Thymus (tissue), 11 donors: ENCODE data around the gene MED27. TPM values are rescaled to one million over a fixed set of nuclear protein-coding genes. Genes with fewer than 3 reads are reported as not detected.

Experiments used
- DNase-seq, 9 donors: peaks; one replicate each; pipeline ENCODE4 v3.0.0-alpha.2; 2013; ENCODE audit warnings: low spot score in 9 of 9, low read depth in 6 of 9, missing footprints in 1 of 9
- H3K27ac ChIP-seq, 2 donors: one replicate each; pipeline ENCODE4 v1.5.1; 2013; ENCODE audit warnings: control low read depth in 1 of 2, low read depth in 1 of 2, low read length in 1 of 2, mild to moderate bottlenecking in 1 of 2, moderate library complexity in 1 of 2
- H3K27me3 ChIP-seq, 2 donors: one replicate each; pipeline ENCODE4 v1.5.1; 2013; ENCODE audit warnings: low read length in 1 of 2; ENCODE audit not compliant: control insufficient read depth in 2 of 2, insufficient read depth in 1 of 2
- H3K36me3 ChIP-seq, 2 donors: one replicate each; pipeline ENCODE4 v1.5.1; 2013; ENCODE audit warnings: low read length in 1 of 2, mild to moderate bottlenecking in 1 of 2, moderate library complexity in 1 of 2; ENCODE audit not compliant: control insufficient read depth in 2 of 2, insufficient read depth in 2 of 2
- H3K4me1 ChIP-seq, 2 donors: one replicate each; pipeline ENCODE4 v1.5.1; 2013; ENCODE audit warnings: low read length in 2 of 2; ENCODE audit not compliant: control insufficient read depth in 2 of 2, insufficient read depth in 2 of 2
- H3K4me3 ChIP-seq, 2 donors: one replicate each; pipeline ENCODE4 v1.5.1; 2013; ENCODE audit warnings: low read length in 2 of 2, control low read depth in 1 of 2, mild to moderate bottlenecking in 1 of 2
- H3K9me3 ChIP-seq, 2 donors: one replicate each; pipeline ENCODE4 v1.5.1; 2013; ENCODE audit warnings: low read length in 1 of 2, mild to moderate bottlenecking in 1 of 2; ENCODE audit not compliant: control insufficient read depth in 2 of 2, insufficient read depth in 1 of 2
- WGBS: extraction: QIAGEN DNeasy Blood & Tissue Kit; methylation state at CpG from one replicate; pipeline ENCODE4 v1.1.7; 2013; 5-methylcytosine and 5-hydroxymethylcytosine counted together
- polyA plus RNA-seq: library from polyadenylated mRNA; stranded (reverse); fragments of 200-250 nt; gene quantifications from one replicate; pipeline ENCODE4 v1.2.3, GENCODE V29; 2013
- total RNA-seq: library from RNA; stranded (reverse); fragments of 120-200 nt; gene quantifications from one replicate; pipeline ENCODE4 v1.2.4, GENCODE V29; 2013
- donor health status: healthy.

Gene MED27
- total and polyA plus RNA-seq, 2 donors, result 27.2 to 31.0 TPM

- no peak overlapping the region for H3K27ac ChIP-seq
- WGBS, result 88% methylated on average over 2 of the region's 2 CpGs
Observed at GRCh38 chr9:131888923-131889322, 190.7 kb downstream of the MED27 start.

DNA sequence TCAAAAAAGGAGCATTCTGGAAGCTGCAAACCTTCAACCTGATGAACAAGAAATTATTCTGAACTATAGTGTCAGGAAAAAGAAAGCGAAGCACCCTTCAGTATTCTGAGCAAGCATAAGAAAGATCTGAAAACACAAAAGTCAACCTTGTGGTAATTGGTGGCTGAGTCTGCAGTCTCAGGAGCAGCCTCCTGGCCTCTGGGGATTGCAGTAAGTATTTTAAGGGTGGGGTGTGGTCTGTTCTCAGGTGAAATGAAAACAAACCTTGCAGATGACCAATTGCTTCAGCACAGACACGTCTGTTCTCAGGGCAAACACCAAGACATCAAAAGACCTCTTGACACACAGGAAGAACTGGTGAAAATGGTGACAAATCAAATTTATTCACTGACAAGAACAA lies 192.0 kb downstream of the MED27 start:
- no peaks in the 10 kb centered on the region for H3K9me3 ChIP-seq
- no peak for DNase-seq
- WGBS, result 93% methylated on average over 2 of the region's 2 CpGs
- no peak overlapping the region for H3K4me3 ChIP-seq
- H3K27me3 ChIP-seq, result no peaks in the 10 kb centered on the region
- peaks cover 5 to 6% of the 10 kb centered on the region in 2 donors for H3K36me3 ChIP-seq
- no peak overlapping the region for H3K27ac ChIP-seq
- H3K4me1 ChIP-seq, result peaks cover 0 to 4% of the 10 kb centered on the region in 2 donors

More at GRCh38 chr9:131888923-131889322, 190.7 kb downstream of the MED27 start:
- H3K27me3 ChIP-seq, result no peaks in the 10 kb centered on the region
- H3K9me3 ChIP-seq, result no peaks in the 10 kb centered on the region
- no peak for DNase-seq
- no peak overlapping the region for H3K4me3 ChIP-seq
- H3K4me1 ChIP-seq, result peaks cover 0 to 4% of the 10 kb centered on the region in 2 donors
- peaks cover 7 to 10% of the 10 kb centered on the region in 2 donors for H3K36me3 ChIP-seq

DNA sequence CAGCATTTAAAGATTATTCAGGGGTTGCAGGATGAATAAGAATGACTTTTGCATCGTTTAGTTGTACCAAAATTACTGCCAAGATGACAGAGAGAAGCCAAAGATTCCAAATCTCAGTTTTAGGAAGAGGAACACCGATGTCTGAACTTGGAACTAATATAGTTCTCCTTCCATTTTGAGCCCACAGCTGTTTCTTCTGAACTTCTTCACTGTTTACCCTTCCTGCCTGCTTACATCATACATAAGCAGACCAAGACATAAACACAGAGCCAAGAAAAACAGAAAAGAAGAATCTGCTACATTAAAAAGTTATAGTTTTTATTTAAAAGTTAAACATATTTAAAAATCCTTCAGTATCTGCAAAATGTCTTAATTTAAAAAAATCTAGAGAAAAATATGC lies 192.8 kb downstream of the MED27 start:
- H3K4me3 ChIP-seq, result no peak overlapping the region
- peaks cover 4 to 5% of the 10 kb centered on the region in 2 donors for H3K36me3 ChIP-seq
- DNase-seq, result no peak
- H3K27ac ChIP-seq, result no peak overlapping the region
- WGBS, result 98% methylated on average over 2 of the region's 2 CpGs
- no peaks in the 10 kb centered on the region for H3K9me3 ChIP-seq
- H3K27me3 ChIP-seq, result no peaks in the 10 kb centered on the region
- H3K4me1 ChIP-seq, result peaks cover 0 to 4% of the 10 kb centered on the region in 2 donors

DNA sequence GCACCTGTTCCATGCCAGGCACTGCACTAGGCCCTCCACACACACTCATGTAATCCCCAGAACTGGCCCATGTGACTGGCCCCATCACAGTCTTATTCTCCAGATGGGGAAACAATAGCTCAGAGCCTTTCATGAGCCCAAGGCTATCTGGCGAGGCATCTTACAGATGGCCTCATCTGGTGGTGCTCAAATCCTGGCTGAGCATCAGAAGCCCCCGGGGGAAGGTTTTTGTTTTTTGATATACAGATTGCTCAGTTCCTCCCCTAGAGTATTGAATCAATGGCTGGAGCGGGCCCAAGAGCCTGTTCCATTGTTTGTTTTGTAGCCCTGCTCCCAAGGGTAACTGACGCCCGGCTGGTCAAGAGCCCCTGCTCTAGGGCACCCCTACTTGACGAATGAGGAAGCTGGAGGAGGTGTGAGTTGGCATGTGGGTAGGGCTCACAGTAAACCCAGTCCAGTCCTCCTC lies 194.5 kb downstream of the MED27 start:
- H3K36me3 ChIP-seq, result peaks cover 4 to 5% of the 10 kb centered on the region in 2 donors
- 99% methylated on average over 6 of the region's 6 CpGs for WGBS
- H3K27me3 ChIP-seq, result no peaks in the 10 kb centered on the region
- no peak overlapping the region for H3K27ac ChIP-seq
- DNase-seq, result no peak
- no peaks in the 10 kb centered on the region for H3K9me3 ChIP-seq
- no peak overlapping the region for H3K4me3 ChIP-seq
- no peaks in the 10 kb centered on the region for H3K4me1 ChIP-seq

GRCh38 chr9:131884222-131884621 lies 195.4 kb downstream of the MED27 start:
- WGBS, result 93% methylated on average over 1 of the region's 1 CpG
- Histone ChIP-seq H3K4me3 (no peak overlapping the region), H3K9me3 (no peaks in the 10 kb centered on the region), H3K27ac (no peak overlapping the region), H3K4me1 (peaks cover 3 to 5% of the 10 kb centered on the region in 2 donors), H3K27me3 (no peaks in the 10 kb centered on the region), H3K36me3 (peaks cover 4 to 5% of the 10 kb centered on the region in 2 donors)
- no peak for DNase-seq

GRCh38 chr9:131880833-131881583 lies 198.7 kb downstream of the MED27 start:
- Histone ChIP-seq H3K4me3 (no peak overlapping the region), H3K4me1 (peaks cover 4 to 6% of the 10 kb centered on the region in 2 donors), H3K27me3 (no peaks in the 10 kb centered on the region), H3K9me3 (no peaks in the 10 kb centered on the region), H3K36me3 (peaks cover 1 to 4% of the 10 kb centered on the region in 2 donors), H3K27ac (no peak overlapping the region)
- no peak for DNase-seq
- WGBS, result 96% methylated on average over 4 of the region's 4 CpGs

GRCh38 chr9:131879911-131880290 lies 199.8 kb downstream of the MED27 start:
- 98% methylated on average over 13 of the region's 13 CpGs for WGBS
- H3K9me3 ChIP-seq, result no peaks in the 10 kb centered on the region
- peaks cover 0 to 4% of the 10 kb centered on the region in 2 donors for H3K36me3 ChIP-seq

GRCh38 chr9:131879181-131879910 lies 200.3 kb downstream of the MED27 start:
- peak in 1 of 9 donors; percentile 15 for DNase-seq
- Histone ChIP-seq H3K4me3 (no peak overlapping the region), H3K27ac (no peak overlapping the region), H3K36me3 (peaks cover 0 to 4% of the 10 kb centered on the region in 2 donors), H3K4me1 (peaks cover 4 to 6% of the 10 kb centered on the region in 2 donors), H3K27me3 (no peaks in the 10 kb centered on the region), H3K9me3 (no peaks in the 10 kb centered on the region)
- WGBS, result 58% methylated on average over 11 of the region's 11 CpGs

More at GRCh38 chr9:131879911-131880290, 199.8 kb downstream of the MED27 start:
- Histone ChIP-seq H3K27me3 (no peaks in the 10 kb centered on the region), H3K4me1 (peaks cover 4 to 6% of the 10 kb centered on the region in 2 donors), H3K27ac (no peak overlapping the region), H3K4me3 (no peak overlapping the region)
- no peak for DNase-seq

DNA sequence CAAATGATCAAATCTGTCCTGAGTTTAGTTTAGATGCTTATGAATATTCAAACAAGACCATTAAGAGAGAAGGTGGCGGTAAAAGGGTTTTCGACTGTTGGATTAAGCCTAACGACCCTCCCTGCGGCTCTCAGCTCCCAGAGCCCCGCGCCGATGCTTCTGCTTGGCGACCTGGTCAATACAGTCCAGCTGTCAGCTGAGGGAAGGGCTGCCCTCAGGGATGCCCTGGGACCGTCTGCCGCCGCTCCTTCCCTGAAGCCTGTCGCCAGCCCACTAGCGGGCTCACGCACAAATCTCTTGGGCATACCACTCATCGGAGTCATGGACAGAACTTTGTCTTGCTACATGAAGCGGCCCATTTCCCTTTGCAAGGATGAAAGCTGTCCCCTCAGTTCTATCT lies 203.2 kb downstream of the MED27 start:
- Histone ChIP-seq H3K9me3 (no peaks in the 10 kb centered on the region), H3K36me3 (peaks cover 0 to 4% of the 10 kb centered on the region in 2 donors), H3K27ac (no peak overlapping the region), H3K27me3 (no peaks in the 10 kb centered on the region), H3K4me3 (no peak overlapping the region), H3K4me1 (peaks cover 4 to 6% of the 10 kb centered on the region in 2 donors)
- DNase-seq, result no peak
- WGBS, result 98% methylated on average over 16 of the region's 16 CpGs
